Fibroblast of lung (primary cell): ENCODE results near the gene CST7. TPM values are rescaled to one million over a fixed set of nuclear protein-coding genes. Genes with fewer than 3 reads are reported as not detected.
"Not testable (repeated sequence)": the region's sequence is repeated elsewhere in the genome, so short reads cannot be mapped to it uniquely, and the experiment has no call there.

Source experiments
- DNase-seq, 2 donors: peaks; one replicate each; pipeline versions ENCODE4 v3.0.0 to v3.0.0-alpha.2; 2010; ENCODE audit warnings: low read depth in 2 of 2
- H2AFZ ChIP-seq: 2 replicates; pipeline ENCODE4 v1.5.1; 2012; ENCODE audit warnings: low read length, control low read depth, inconsistent platforms
- H3K27ac ChIP-seq: 2 replicates; pipeline ENCODE4 v1.5.1; 2011; ENCODE audit warnings: low read length, control low read depth; ENCODE audit not compliant: insufficient read depth
- H3K27me3 ChIP-seq: 2 replicates; pipeline ENCODE4 v1.5.1; 2011; ENCODE audit warnings: mild to moderate bottlenecking, low read length; ENCODE audit not compliant: control insufficient read depth, insufficient read depth
- H3K36me3 ChIP-seq: 2 replicates; pipeline ENCODE4 v1.5.1; 2011; ENCODE audit warnings: low read length; ENCODE audit not compliant: control insufficient read depth, insufficient read depth
- H3K4me1 ChIP-seq: 2 replicates; pipeline ENCODE4 v1.5.1; 2011; ENCODE audit warnings: low read length; ENCODE audit not compliant: control insufficient read depth, insufficient read depth; ENCODE audit errors: extremely low read depth
- H3K4me2 ChIP-seq: 2 replicates; pipeline ENCODE4 v1.5.1; 2011; ENCODE audit warnings: low read length, control low read depth; ENCODE audit not compliant: insufficient read depth; ENCODE audit errors: extremely low read depth
- H3K4me3 ChIP-seq, 4 experiments: fragments of 200-600 bp in 1 of 4; sonication (generic) in 1 of 4; replicated peaks in 1 of 4; 2 replicates each; pipeline ENCODE4 v1.5.1; 2011 to 2016; ENCODE audit warnings: low read length in 4 of 4, low read depth in 3 of 4, mild to moderate bottlenecking in 3 of 4, control low read depth in 2 of 4, inconsistent platforms in 1 of 4, mixed read lengths in 1 of 4; ENCODE audit not compliant: insufficient read depth in 1 of 4; ENCODE audit errors: control extremely low read depth in 1 of 4
- H3K79me2 ChIP-seq: 2 replicates; pipeline ENCODE4 v1.5.1; 2012; ENCODE audit warnings: mild to moderate bottlenecking, low read length, inconsistent platforms; ENCODE audit not compliant: control insufficient read depth, insufficient read depth
- H3K9ac ChIP-seq: 2 replicates; pipeline ENCODE4 v1.5.1; 2011; ENCODE audit warnings: mild to moderate bottlenecking, low read length, control low read depth; ENCODE audit not compliant: insufficient read depth
- H3K9me3 ChIP-seq: 2 replicates; pipeline ENCODE4 v1.5.1; 2012; ENCODE audit warnings: low read depth, low read length; ENCODE audit not compliant: control insufficient read depth, insufficient read depth
- H4K20me1 ChIP-seq: 2 replicates; pipeline ENCODE4 v1.5.1; 2011; ENCODE audit warnings: low read length; ENCODE audit not compliant: control insufficient read depth, insufficient read depth; ENCODE audit errors: extremely low read depth
- CTCF ChIP-seq, 2 donors: IDR thresholded peaks in 1 of 2; conservative IDR thresholded peaks in 1 of 2; 1 replicate in 1 of 2; 2 replicates in 1 of 2; pipeline ENCODE4 v1.5.1; 2011 to 2012; ENCODE audit warnings: low read length in 2 of 2, control low read depth in 1 of 2, inconsistent platforms in 1 of 2, low read depth in 1 of 2, mild to moderate bottlenecking in 1 of 2
- EZH2 ChIP-seq: IDR thresholded peaks from 2 replicates; pipeline ENCODE4 v1.5.1; 2012; ENCODE audit warnings: low read length, control low read depth, mild to moderate bottlenecking; ENCODE audit errors: missing control alignments
- polyA plus RNA-seq, 2 donors: library from polyadenylated mRNA; depleted of rRNA in 1 of 2; stranded (reverse) in 1 of 2; unstranded in 1 of 2; fragments of >200 nt; gene quantifications; 2 replicates each; pipeline ENCODE4 v1.2.1, GENCODE V29; 2011 to 2012; ENCODE audit warnings: missing spikeins in 1 of 2
- total RNA-seq: library from RNA; depleted of rRNA; stranded (reverse); fragments of >200 nt; gene quantifications from 2 replicates; pipeline ENCODE4 v1.2.1, GENCODE V29; 2014

The CST7 gene
- total and polyA plus RNA-seq, 2 donors (not counting 1 experiment from before 2014, with no cell fraction given), result not detected

- Histone ChIP-seq H3K4me3 (no peak overlapping the region), H2AFZ (no peak overlapping the region), H3K9me3 (no peaks in the 10 kb centered on the region), H3K36me3 (no peaks in the 10 kb centered on the region), H3K27me3 (no peaks in the 10 kb centered on the region), H3K9ac (no peak overlapping the region), H3K27ac (no peak overlapping the region), H3K4me1 (no peaks in the 10 kb centered on the region), H4K20me1 (no peaks in the 10 kb centered on the region), H3K79me2 (no peaks in the 10 kb centered on the region), H3K4me2 (no peak overlapping the region)
- no peak for TF ChIP-seq CTCF (conservative IDR thresholded peaks at IDR 0.05 in 1 of 2, IDR thresholded peaks at IDR 0.05 in 1 of 2; ENCODE audit: low read depth in 1 of 2, low read length in 2 of 2)
- TF ChIP-seq EZH2, result no peak
- DNase-seq, result no peak
Measured at GRCh38 chr20:24942679-24943078, 6.4 kb upstream of the CST7 start.

- no peaks in the 10 kb centered on the region for H3K27me3 ChIP-seq
- H3K4me2 ChIP-seq, result no peak overlapping the region
- no peak overlapping the region for H3K27ac ChIP-seq
- H3K4me1 ChIP-seq, result no peaks in the 10 kb centered on the region
- no peaks in the 10 kb centered on the region for H3K79me2 ChIP-seq
- TF ChIP-seq EZH2 (no peak), CTCF (conservative IDR thresholded peaks at IDR 0.05 in 1 of 2, IDR thresholded peaks at IDR 0.05 in 1 of 2; ENCODE audit: low read depth in 1 of 2, low read length in 2 of 2) (no peak)
- H2AFZ ChIP-seq, result no peak overlapping the region
- H3K4me3 ChIP-seq, result no peak overlapping the region
- H3K36me3 ChIP-seq, result no peaks in the 10 kb centered on the region
- DNase-seq, result no peak
- H4K20me1 ChIP-seq, result no peaks in the 10 kb centered on the region
- no peaks in the 10 kb centered on the region for H3K9me3 ChIP-seq
- H3K9ac ChIP-seq, result no peak overlapping the region
Measured at GRCh38 chr20:24943196-24943595, 5.9 kb upstream of the CST7 start.

- Histone ChIP-seq H3K27ac (no peak overlapping the region), H3K79me2 (no peaks in the 10 kb centered on the region), H3K9me3 (no peaks in the 10 kb centered on the region), H3K4me3 (no peak overlapping the region), H3K4me2 (no peak overlapping the region), H3K9ac (no peak overlapping the region), H3K4me1 (no peaks in the 10 kb centered on the region), H4K20me1 (no peaks in the 10 kb centered on the region), H2AFZ (no peak overlapping the region), H3K36me3 (no peaks in the 10 kb centered on the region), H3K27me3 (no peaks in the 10 kb centered on the region)
- no peak for TF ChIP-seq CTCF (conservative IDR thresholded peaks at IDR 0.05 in 1 of 2, IDR thresholded peaks at IDR 0.05 in 1 of 2; ENCODE audit: low read depth in 1 of 2, low read length in 2 of 2)
- no peak for TF ChIP-seq EZH2
- no peak for DNase-seq
Measured at GRCh38 chr20:24943731-24944130, 5.3 kb upstream of the CST7 start.

DNA sequence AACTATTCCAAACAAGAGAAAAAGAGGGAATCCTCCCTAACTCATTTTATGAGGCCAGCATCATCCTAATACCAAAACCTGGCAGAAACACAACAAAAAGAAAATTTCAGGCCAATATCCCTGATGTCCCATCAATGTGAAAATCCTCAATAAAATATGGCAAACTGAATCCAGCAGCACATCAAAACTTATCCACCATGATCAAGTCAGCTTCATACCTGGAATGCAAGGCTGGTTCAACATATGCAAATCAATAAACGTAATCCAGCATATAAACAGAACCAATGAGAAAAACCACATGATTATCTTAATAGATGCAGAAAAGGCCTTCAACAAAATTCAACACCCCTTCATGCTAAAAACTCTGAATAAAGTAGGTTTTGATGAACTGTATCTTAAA lies 2.7 kb upstream of the CST7 start:
- H3K27me3 ChIP-seq, H4K20me1 ChIP-seq, H3K9ac ChIP-seq, H3K4me2 ChIP-seq, H3K4me1 ChIP-seq, DNase-seq, H3K27ac ChIP-seq, H3K79me2 ChIP-seq, H3K4me3 ChIP-seq, H2AFZ ChIP-seq, H3K36me3 ChIP-seq, H3K9me3 ChIP-seq: not testable (repeated sequence)

- H3K4me3 ChIP-seq, H3K9ac ChIP-seq, H3K79me2 ChIP-seq, H2AFZ ChIP-seq, H3K4me2 ChIP-seq, H4K20me1 ChIP-seq, H3K9me3 ChIP-seq, H3K4me1 ChIP-seq, DNase-seq, H3K27me3 ChIP-seq, H3K36me3 ChIP-seq, H3K27ac ChIP-seq: not testable (repeated sequence)
Measured at GRCh38 chr20:24948396-24948938, 602 bp upstream of the CST7 start.
